Activated T-cell treated with anti-CD3 and anti-CD28 coated beads for 24 hours (primary cell): ENCODE results near the gene ATG101.

Source experiments
- DNase-seq: peaks from one replicate; pipeline ENCODE4 v3.0.0-alpha.2; 2020; ENCODE audit warnings: low read depth

The ATG101 gene, protein sequence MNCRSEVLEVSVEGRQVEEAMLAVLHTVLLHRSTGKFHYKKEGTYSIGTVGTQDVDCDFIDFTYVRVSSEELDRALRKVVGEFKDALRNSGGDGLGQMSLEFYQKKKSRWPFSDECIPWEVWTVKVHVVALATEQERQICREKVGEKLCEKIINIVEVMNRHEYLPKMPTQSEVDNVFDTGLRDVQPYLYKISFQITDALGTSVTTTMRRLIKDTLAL

DNA sequence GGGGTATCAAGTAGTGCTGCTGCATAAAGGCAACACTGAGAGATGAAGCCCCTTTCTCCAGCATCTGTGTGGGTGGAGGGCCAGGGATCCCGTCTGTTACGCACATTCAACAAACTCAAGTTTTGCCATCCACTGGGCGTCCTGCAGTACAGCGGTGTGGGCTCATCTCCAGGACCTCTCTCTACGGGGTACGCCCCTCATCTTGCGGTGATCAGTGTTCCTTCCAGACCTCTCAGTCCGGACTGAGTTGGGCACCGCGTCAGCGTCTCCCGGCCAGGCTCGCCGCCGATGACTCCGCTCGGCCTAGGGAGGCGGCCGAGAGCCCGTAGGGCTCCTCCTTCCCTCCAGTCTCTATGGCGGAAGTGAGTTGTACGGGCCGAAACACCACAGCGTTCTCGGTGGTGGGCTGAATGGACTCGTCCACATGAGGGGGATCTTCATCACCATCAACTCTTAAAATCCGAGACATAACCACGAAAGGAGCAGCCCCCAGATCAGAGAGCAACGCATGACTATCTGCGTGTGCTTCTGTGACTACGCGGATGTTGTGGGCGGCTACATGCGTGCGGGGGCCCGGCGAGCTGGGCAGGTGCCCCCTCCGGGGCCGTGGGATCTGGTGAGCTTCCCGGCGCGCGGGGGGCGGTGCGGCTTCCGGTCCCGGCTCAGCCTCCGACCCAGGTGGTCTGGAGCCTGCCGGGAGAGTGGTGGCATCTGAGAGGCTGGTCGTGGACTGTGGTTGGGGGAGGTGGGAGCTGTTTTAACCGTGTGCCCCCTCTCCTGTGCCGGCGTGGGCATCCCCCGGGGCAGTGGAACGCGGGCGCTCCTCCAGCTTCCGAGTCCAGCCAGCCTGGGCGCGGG, at the start of gene ATG101:
TSS of gene ATG101 (plus strand) at position 652 of the 858 bp plus-strand sequence. CDS start 3,673 bp downstream, outside the sequence.
- DNase-seq = peak; percentile 82

DNA sequence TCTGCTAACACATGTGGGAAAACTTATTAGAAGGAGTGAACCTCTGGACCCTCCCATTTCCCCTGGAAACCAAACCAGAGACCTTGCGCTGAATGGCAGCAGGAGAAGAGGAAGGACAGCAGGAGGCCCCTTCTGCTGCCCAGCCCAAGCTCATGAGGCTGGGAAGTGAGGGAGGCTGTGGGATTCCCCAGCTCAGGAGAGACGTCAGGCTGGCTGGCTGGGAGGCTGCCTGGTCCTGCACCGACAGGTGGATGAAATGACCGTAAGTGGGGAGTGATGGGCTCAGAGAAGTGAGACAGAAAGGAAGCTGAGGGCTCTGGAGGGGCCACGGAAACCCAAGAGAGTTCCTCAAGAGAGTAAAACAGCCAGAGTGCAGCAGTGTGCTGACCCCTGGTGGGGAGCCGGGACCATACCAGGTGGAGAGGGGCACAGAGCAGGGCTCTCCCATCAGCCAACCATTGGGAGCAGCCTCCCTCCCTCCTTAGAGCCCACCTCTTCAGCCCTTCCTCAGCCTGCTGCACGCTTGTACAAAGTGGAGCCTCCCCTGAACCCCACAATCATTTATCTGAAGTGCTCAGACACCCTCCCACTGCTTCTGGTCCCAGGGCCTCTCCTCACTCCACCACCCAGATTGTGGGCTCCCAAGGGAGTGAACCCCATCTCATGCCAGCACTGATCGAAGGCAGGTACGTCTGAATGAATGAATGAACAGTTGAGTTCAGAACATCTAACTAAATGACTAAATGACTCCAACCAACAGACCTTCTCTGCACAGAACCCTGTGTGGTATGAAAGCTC, 49.0 kb upstream of the ATG101 start:
- peak; percentile 46 for DNase-seq

DNA sequence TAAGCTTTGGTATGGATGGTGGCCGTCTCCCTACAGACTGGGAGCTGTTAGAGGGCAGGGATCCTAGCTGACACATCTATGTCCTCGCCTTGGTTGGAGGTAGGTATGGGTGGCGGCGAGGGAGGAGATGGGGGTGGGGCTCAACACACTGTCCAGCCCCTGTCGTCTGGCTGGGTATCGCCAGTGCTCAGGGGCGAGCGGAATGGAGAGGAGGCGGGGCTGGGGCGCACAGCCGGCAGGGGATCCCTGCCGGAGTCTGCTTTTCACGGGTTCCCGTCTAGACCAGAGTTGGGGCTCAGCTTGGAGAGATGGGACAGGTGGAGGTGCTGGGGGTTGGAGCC, 47.0 kb upstream of the ATG101 start:
- no peak for DNase-seq

DNA sequence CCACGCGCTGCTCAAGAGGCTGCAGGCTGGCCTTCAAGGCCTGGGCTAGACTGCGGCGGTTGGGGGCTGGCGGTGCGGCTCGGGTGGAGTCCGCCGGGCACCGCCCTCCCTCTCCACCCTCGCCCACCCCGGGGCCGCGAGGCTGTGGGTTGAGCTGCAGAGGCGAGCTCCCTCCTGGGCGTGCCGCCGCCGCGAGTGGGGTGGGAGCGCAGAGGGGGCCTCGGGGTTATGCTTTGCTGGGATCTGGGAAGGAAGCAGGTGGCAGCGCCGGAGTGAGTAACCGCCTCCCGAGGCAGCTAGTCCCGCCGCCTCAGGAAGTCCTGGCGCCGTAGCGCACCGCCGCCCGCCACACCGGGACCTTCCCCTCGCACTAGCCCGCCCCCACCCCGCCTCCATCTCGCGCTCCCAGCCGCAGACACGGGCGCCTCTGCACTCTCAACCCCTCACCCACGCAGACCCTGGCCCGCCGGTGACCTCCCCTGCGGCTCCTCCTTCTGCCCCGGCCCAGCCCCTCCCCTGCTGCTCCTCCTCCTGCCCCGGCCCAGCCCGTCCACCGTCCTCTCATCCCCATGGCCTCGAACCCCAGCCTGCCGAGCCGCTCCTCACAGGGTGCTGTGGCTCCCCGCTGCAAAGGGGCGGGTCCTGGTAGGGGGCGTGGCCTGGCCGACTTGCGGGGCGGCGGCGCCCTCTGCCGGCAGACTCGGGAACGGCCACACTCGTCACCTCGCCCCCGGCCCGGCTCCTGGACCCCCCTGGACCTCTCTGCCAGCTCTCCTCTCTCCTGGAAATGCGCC, 46.4 kb upstream of the ATG101 start:
- peak; percentile 86 for DNase-seq

DNA sequence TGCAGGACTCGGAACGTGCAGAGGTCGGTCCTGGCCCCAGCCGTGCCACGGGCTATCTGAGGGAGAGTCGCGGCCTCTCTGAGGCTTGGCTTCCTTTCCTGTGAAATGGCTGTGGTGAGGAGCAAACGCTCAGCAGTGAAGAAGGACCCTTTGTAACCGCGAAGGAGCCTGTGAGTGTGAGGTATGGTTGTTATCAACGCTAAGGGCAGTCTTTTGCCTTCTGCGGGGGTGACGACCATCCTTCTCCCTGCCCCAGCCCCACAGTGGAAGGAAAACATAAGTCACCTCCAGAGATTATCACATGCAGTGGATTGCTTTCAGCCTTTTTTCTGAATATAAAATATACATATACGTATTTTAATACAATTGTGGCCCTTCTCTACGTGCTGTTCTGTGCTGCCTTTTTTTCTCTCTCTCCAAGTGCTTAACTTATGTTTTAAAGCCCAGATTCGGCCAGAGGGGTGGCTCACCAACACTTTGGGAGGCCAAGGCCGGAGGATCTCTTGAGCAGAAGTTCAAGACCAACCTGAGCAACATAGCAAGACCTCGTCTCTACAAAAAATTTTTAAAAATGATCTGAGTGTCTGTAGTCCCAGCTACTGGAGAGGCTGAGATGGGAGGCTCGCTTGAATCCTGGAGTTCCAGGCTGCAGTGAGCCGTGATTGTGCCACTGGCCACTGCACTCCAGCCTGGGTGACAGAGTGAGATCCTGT, 45.6 kb upstream of the ATG101 start:
- DNase-seq = no peak

DNA sequence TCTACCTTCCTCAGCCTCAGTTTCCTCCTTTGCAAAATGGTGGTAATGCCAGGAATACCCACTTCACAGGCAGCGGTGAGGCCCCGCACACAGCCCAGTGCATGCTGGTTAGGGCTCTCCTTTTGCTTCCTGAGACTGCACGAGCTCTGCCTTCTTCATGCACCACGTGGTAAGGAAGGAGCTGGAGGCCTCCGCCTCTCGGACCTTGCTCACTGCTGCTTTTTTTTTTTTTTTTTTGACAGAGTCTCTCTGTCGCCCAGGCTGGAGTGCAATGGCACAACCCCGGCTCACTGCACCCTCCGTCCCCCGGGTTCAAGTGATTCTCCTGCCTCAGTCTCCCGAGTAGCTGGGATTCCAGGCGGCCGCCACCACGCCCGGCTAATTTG, 44.9 kb upstream of the ATG101 start:
- DNase-seq = peak; percentile 40

DNA sequence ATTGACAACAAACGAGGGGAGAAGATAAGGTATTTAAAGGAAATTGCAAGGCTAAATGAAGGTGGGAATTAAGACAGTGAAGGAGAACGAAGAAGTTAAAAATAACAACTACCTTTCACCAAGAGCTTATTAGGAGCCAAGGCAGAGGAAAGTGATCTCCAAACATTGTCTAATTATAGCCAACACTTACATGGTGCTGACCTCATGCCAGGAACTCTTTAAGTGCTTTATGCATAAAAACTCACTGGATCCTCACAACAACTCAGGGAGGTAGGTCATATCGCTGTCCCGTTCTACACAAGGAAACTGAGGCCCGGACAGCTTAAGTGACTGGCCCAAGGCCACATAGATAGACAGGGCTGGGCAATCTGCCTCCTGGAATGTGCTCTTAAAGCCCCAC, 43.5 kb upstream of the ATG101 start:
- DNase-seq = no peak

DNA sequence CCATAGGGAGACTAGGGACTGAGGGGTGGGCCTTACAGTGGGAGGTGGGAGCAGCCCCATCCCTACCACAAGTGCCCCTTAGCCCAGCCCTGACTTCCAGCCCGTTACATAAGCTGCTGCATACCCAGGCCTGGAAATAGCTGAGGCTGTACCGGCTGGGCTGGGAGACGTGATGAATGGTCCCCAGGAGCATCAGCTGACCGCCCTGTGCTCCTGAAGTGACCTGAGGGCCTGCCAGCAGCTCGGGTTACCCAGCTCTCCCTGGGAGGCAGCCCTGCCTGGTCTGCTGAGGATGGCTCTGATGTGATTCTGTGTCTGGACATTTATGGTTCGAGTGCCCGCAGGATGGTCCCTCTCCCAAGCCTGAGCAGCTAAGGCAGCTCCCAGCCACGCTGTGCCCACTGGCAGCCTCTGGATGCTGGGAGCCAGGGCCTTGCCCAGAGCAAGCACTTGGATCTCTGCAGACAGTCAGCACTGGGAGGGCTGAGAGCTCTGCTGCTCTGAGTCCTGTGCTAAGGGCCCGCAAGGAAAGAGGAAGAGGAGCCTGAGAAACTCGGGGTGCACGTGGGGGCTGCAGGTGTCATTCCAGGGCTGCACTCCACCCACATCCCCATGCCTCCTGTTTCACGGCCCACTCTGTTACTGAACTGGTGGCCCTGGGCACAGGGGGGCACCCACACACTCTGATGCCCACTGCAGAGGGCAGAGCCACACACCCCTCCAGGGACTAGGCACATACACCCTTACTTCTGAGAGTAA, 42.5 kb upstream of the ATG101 start:
- DNase-seq = no peak

DNA sequence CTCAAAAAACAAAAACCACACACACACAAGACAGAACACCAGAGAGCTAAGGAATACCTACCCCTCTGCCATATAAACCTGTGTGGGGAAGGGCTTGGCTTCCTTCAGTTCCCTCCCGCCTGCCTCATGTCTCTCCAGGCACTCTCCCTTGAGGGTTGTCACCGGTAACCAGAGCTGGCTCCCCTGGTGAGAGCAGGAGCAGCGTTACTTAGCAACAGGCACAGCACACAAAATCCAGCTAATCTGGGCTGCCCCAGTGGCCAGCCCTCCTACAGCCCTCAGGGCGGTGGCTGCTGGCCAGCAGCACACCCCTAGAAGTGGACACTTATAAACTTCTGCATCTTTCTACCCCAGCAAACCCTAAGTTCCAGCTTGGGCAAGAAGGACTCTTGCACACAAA, 40.1 kb upstream of the ATG101 start:
- DNase-seq = no peak

DNA sequence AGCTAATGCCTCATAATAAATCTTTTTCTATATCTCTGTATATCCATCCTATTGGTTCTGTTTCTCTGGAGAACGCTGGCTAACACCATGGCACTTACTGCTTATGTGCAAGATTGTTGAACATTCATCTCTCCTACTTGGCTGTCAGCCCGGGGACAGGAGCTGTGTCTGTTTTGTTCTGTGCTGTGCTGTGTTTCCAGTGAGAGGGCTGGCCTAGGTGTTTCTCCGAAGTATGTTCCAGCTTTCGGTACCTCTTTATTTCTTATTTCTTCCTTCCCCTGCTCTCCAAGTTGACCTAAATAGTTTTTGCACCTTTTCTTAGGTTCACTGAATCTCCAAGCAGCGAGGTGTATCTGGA, 37.4 kb upstream of the ATG101 start:
- no peak for DNase-seq

DNA sequence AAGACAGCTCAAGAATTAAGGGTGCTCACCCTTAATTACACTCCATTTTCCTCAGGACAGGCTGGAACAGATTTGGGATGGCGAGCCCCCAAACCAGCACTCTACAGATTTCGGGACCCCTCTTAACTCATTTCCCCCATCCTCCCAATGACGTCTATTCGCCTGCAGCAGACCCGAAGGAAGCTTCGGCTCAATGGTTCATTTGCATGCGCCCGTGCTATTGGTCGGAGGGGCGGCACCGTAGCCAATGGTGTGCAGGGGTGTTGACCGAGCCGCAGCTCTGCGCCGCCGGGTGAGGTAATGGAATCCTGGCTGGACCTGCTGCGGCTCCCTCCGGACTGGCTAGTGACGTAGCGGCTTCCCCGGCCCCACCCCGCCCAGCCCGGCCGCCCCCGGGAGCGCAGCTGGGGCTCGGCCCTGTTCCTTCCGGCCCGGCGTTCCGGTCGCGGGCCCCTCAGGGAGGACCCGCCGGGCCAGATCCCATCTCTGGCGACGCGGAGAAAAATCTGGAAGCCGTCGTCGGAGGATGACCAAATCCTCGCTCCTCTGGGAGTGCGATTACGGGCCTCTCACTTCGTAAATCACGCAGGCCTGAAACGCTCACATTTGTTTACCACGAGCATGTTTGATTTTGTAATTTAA, 36.9 kb upstream of the ATG101 start:
- DNase-seq = peak; percentile 81

DNA sequence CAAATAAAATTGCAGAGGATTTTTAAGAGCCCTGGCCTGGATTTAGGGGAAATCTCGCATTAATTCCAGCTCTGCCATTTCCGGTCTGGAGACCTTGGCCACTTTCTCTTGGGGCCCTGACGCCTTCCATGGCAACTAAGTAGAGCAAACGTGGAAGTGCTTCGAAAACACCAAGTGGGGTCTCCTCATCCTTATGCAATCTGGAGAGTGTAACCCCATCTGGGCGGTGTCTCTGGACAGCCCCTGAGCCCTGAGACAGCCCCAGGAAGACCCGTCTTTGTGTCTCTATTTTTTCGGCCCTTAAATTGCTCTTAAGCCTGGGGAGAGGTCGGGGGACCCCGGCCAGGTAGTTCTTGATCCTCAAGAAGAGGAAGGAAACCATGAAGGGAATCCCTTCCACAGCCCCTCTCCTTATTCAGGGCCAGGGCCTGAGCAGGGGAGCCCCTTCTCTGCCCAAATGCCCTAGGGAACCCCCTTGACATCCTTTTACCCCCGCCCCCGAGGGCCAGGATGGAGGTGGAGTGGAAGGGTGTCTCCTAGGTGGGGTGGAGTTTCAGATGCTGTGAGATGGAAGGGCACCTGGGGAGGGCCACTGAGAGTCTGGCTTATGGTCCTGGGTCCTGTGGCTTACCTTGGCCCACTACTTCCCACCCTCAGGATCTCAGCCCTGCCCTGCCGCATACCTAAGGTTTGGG, 36.2 kb upstream of the ATG101 start:
- DNase-seq = no peak

DNA sequence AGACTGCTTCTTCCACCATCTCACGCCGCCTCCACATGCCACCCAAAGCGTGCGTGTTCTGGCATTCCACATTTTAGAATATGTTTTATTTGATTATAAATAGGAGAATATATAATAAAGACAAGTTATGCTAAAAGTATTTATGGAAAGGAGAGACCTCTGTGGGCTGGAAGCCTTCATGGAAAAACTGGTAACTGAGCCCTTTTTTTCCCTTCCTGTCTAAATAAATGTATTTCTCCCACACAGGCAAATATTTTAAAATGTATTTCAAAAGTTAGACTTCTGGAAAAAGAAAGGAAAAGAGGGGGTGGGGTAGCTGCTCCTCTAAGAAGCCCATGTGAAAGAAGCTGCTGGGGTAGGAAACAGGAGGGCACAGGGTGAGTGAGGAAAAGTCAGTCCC, 34.6 kb upstream of the ATG101 start:
- no peak for DNase-seq

DNA sequence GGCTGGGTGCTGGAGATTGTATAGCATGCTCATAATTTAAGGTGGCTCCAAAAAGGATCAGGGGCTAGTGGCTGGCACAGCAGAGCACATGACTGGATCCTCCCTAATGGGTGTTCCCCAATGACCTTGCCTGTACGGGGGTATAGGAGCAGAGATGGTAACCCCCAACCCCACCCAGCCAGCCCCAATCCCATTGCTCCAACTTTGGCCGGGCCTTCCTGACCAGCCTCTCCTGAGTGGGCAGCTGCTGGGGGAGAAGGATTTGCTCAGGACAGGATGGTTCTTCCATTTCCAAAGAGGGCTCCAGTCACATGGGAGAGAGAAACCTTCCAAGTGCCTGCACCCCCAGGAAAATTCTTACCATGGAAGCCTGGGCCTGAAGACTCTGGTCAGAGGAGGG, 33.9 kb upstream of the ATG101 start:
- DNase-seq = no peak

DNA sequence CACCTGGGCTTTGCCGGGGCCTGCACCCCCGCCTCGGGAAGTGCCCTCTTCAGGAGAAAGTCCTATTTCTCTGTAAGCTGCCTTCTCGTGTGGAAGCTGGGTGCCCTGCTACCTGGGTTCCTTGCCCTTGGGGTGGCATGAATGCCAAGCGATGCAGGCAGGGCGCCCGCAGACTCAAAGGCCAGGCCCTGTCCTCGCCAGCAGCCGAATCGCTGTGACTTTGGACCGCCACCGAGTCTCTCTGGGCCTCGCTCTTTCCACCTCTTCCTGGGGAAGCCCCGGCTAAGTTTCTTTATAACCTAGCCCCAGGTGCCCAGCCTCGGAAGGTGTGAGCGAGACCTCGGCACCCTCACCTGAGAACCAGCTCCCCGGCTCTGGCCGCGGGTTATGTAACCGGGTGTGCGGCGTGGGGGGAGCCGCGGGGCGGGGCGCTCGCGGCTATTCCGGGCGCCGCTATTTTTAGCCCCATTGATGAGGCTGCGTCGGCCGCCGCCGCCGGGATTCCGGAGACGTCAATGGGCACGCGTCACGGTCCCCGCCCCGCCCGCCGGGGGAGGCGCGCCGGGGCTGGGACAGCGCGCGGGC, 33.1 kb upstream of the ATG101 start:
- peak; percentile 70 for DNase-seq

DNA sequence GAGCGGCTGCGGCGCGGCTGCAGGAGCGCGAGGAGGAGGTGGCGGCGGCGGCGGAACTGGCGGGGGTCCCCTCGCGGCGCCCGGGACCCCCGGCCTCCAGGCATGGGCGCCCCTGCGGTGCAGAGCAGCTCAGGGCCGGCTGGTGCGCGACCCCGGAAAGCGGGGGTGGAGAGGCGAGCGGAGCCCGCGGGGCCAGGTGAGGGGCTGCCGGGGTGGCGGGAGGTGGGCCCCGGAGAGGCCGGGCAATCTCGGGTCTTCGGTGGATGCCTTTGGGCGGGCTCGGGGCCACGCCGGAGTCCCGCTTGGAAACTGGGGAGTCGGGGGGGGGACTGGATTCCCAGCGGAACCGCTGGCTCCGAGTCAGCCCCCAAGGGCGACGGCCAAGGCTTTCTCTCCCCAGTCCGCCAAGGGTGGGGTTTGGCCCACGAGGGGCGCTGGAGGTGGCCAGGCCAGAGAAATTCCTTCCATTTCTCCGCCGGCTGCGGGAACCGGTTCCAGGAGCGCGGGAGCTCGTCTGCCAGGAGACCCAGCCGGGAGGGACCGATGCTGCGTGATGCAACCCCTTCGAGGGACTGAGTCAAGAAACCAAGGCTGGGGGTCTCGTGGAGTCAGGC, 32.4 kb upstream of the ATG101 start:
- DNase-seq = no peak

DNA sequence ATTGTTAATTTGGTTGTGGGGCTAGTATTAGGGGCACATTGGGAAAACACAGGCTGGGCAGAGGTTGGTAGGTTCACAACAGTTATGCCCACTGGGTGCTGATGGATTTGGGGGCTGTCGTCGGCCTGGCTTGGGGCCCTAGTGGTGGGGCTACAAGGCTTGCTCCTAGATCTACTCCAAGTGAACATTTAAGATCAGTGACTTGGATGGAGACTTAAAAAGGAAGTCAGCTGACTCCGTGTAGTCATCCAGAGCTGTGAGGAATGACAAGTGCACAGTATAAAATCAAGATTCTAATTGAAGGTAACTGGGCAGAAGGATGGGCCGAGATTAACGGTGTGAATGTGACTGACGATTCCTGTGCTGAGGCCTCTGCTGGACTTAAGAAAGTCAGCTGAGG, 31.3 kb upstream of the ATG101 start:
- no peak for DNase-seq

DNA sequence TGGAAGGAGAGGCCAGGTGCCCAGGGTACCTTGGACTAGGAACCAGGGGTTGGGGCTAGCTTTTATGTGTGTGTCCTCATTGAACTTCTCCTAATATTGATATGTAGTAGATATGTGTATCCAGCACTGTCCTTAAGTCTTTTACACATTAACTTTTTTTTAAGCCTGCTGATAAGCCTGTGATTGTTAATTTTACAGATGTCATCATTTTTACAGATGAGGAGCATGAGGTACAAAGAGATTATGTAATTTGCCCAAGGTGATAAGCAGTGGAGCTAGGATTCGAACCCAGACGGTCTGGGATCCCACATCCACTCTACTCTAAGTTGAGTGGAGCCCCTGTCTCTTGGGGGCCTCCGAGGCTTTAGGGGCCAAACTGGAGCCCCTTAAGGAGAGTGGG, 28.7 kb upstream of the ATG101 start:
- DNase-seq = no peak

DNA sequence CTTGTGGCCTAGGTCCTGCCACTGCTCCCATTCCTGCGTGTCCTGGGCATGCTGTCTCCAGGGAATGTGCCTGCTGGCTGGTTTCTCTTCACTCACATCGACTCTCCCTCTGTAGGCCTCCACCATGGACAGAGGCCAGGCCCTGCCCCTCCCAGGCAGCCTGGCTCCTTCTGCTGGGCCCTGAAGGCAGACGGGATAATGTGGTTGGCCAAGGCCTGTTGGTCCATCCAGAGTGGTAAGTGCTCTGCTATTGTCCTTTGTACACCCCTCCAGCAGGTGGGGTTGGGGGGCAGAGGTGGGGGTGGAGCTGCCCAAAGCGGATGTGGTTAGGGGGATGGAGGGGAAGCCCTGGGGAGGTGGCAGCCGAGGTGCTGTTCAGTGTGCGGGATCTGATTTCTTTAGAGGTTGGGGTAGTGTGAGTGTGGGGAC, 28.1 kb upstream of the ATG101 start:
- DNase-seq = no peak
